Astrocyte (in vitro differentiated cells and primary cell): ENCODE measurements around the gene UTP11.

Source experiments
- EZH2 ChIP-seq: IDR thresholded peaks from 2 replicates; pipeline ENCODE4 v1.6.1; 2012; ENCODE audit warnings: mild to moderate bottlenecking, low read length, inconsistent platforms; ENCODE audit not compliant: insufficient read depth
- TF ChIP-seq, protein P1 (sequence below): IDR thresholded peaks from 2 replicates; pipeline ENCODE4 v1.5.1; 2011; ENCODE audit warnings: low read depth, mild to moderate bottlenecking, inconsistent platforms, low read length, moderate library complexity; ENCODE audit not compliant: insufficient read depth

DNA sequence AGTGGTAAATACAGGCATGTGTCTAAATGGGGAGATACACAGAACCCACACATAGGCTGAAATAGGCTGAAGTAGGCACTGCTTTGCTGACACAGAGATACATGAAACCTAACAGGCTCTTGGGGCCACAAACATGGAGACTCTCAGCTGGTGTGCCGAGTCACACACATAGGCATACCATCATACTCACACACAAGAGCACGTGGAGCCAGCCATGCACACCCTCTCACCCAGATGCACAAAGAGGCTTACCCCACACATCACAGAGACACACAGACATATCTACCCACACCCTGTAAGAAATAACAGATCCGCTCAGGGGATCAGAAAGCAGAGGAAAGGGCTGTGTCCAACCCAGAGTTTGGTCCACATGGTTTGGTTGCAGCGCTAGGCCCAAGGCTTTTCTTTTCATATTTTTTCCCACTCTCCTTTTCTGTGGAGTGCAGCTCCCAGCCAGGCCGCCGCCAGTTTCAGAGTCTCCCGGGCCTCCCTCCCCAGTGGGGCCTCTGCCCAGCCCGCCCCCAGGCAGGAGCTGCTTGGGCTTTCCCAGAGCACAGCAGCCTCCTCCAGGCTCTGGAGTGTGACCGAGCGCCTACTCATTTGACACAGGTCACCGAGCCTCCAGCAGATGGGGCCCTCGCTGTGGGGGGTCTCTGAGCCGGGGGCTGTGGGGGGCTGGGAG is 38.0 kb downstream of the UTP11 start:
- TF ChIP-seq, protein P1, sequence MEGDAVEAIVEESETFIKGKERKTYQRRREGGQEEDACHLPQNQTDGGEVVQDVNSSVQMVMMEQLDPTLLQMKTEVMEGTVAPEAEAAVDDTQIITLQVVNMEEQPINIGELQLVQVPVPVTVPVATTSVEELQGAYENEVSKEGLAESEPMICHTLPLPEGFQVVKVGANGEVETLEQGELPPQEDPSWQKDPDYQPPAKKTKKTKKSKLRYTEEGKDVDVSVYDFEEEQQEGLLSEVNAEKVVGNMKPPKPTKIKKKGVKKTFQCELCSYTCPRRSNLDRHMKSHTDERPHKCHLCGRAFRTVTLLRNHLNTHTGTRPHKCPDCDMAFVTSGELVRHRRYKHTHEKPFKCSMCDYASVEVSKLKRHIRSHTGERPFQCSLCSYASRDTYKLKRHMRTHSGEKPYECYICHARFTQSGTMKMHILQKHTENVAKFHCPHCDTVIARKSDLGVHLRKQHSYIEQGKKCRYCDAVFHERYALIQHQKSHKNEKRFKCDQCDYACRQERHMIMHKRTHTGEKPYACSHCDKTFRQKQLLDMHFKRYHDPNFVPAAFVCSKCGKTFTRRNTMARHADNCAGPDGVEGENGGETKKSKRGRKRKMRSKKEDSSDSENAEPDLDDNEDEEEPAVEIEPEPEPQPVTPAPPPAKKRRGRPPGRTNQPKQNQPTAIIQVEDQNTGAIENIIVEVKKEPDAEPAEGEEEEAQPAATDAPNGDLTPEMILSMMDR = no peak
- no peak for TF ChIP-seq EZH2
